Stimulated activated CD4-positive, alpha-beta T cell treated with anti-CD3 and anti-CD28 coated beads, Interleukin-2, amount 100 ng/mL, for 4 hours (primary cell): ENCODE results near the gene PPP1R14B.
"Not testable (repeated sequence)": the region's sequence is repeated elsewhere in the genome, so short reads cannot be mapped to it uniquely, and the experiment has no call there.

Experiments
- DNase-seq: peaks from one replicate; pipeline ENCODE4 v3.0.0-alpha.2; 2020; ENCODE audit warnings: low read depth

Gene PPP1R14B

GRCh38 chr11:64260147-64260708 is 13.5 kb upstream of the PPP1R14B start:
- no peak for DNase-seq

DNA sequence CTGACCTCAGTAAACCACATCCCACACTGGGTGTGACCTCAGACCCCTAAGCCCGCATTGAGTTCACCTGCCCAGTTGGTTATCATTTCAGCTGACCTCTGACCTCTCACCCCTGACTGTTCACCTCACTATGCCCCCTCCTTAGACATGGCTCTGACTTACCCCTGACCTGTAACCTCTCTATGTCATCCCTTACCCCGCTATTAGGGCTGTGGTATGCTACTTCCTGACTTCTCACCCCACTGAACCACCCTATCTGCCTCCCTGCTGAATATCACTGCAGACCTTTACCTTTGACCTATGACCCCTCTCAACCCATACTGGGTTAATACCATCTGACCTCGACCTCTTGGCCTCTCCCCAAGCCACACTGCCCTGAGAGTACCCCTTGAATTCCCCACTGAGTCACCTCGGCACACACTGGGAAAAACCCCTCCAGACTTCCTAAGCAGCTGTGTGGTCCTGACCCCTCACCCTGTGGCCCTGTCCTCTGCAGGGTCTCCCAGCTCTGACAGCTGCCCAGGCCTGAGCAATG is 12.9 kb upstream of the PPP1R14B start:
- DNase-seq: no peak

DNA sequence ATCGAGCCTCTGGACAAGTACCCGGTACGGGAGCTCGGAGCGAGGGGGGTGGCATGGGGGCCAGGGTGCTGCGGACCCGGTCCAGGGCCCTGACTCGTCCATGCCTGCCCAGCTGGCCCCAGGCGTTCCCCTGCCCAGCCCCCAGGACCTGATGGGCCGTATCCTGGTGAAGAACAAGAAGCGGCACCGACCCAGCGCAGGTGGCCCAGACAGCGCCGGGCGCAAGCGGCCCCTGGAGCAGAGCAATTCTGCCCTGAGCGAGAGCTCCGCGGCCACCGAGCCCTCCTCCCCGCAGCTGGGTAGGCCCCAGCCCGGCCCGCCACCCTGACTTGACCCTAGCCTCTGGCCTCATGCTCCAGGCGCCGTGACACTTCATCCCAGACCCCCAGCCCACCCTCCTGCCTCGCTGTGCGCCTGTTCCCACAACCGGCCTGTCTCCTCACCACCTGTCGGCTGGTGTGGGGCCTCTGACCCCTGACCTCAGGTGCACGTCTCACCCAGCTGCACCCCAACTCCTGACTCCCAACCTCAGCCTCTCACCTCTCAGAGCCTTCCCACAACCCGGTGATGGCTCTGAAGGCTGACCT is 12.3 kb upstream of the PPP1R14B start:
- DNase-seq: no peak

DNA sequence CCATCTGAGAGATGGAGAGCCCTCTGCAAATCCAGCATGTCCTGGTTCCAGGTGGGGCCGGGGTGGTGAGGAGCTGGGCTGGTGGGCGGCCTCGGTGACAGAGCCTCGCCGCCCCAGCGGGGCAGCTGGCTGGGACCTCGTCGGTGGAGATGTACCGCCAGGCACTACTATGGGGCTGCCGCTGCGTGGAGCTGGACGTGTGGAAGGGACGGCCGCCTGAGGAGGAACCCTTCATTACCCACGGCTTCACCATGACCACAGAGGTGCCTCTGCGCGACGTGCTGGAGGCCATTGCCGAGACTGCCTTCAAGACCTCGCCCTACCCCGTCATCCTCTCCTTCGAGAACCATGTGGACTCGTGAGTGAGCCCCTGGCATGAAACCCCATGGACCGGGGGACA is 11.6 kb upstream of the PPP1R14B start:
- no peak for DNase-seq

DNA sequence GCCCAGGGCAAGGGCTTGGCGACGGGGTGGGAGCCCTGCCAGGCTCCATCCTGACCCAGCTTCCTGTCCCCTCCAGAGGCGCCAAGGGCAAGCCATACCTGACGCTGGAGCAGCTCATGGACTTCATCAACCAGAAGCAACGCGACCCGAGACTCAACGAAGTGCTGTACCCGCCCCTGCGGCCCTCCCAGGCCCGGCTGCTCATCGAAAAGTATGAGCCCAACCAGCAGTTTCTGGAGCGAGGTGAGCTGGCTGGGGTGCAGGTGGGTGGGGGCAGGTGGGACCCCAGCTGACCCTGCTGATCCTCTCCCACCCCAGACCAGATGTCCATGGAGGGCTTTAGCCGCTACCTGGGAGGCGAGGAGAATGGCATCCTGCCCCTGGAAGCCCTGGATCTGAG is 9.6 kb upstream of the PPP1R14B start:
- no peak for DNase-seq

- no peak for DNase-seq
These were observed 8.7 kb upstream of the PPP1R14B start for GRCh38 chr11:64255135-64256128.

DNA sequence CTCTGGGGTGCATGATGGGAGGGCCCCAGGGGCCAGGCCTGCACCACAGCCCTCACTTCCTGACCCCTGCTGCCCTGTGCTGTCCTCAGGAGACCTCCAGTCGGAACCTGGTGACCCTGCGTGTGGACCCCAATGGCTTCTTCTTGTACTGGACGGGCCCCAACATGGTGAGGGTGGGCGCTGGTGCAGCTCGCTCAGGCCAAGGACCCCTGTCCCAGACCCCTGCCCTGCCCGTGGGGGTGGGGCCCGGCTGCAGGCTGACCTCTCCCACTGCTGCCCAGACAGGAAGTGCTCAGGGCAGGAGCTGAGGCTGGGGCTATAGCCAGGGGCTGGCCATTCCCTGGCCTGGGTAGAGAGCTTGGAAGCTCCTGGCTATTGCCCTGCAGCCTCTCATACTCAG is 7.6 kb upstream of the PPP1R14B start:
- no peak for DNase-seq

DNA sequence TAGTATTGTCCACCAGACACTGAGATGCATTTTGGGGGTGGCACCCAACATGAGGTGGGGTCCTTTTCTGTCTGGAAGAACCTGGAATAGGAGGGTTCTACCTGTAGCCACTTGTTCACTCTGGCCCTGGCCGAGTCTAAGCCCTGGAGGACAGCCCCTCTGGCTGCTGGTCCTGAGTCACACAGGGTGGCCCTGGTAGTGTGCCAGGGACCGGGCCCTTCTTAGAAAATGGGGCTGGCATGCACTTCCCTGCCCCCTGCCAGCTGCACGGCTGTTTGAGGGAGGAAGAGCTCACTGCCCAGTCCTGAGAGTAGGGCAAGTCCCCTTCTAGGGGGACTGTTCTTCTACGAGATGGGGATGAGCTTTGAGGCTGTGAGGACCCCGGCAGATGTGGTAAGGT is 6.7 kb upstream of the PPP1R14B start:
- DNase-seq: no peak

DNA sequence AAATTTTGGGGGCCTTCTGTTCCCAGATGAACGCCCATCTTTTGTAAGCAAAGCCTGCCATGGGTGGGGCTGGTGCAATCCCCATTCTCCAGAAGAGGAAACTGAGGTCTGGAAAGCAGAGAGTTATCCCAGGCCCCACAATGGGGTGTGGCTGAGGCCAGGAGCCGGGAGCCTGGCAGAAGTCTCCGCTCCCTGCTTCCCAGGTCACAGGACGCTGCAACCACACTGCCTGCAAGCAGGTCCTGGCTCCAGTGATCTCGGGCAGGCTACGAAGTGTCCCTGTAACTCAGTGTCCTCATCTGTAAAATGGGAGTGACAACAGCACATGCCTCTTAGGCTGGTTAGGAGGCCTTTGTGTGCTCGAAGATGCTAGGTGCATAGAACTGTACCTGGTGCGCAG is 6.3 kb upstream of the PPP1R14B start:
- DNase-seq: no peak

- DNase-seq: no peak
These were observed 5.5 kb upstream of the PPP1R14B start for GRCh38 chr11:64252003-64252872.

GRCh38 chr11:64251753-64252002 is 4.9 kb upstream of the PPP1R14B start:
- no peak for DNase-seq

DNA sequence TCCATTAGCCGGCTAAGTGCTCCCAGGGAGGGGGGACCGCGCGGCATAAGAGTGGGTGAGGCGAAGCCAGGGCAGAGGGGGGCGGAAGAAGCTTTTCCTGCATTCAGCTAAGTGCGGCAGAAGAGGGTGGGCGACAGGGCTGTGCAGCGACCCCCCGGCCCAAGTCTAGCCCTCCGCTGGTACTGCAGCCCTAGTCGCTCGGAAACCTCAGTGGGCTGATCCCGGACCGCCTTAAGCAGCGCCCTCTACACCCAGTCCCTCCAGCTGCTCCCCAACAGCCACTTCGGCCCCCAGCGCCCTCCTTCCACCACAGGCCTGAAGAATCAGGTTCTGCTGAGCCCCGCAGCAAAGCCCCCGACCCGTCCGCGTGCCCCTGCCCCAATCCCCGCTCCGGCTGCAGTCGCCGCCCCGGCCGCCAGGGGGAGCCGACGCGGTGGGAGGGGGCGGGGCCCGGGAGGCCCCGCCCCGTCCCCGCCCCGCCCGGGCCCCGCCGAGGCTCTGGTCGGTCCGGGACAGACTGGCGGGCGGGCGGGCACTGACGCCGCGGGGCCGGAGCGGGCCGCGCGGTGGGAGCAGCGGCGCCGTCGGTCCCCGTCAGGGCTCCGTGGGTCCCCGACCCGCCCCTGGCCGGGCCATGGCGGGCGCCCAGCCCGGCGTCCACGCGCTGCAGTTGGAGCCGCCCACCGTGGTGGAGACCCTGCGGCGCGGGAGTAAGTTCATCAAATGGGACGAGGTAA is 4.4 kb upstream of the PPP1R14B start, which contains the start of gene PLCB3:
Gene PLCB3, plus strand, starts transcription at position 515 of the 737 bp plus-strand sequence. Its CDS starts 120 bp downstream, at position 635.
- peak; percentile 44 for DNase-seq

DNA sequence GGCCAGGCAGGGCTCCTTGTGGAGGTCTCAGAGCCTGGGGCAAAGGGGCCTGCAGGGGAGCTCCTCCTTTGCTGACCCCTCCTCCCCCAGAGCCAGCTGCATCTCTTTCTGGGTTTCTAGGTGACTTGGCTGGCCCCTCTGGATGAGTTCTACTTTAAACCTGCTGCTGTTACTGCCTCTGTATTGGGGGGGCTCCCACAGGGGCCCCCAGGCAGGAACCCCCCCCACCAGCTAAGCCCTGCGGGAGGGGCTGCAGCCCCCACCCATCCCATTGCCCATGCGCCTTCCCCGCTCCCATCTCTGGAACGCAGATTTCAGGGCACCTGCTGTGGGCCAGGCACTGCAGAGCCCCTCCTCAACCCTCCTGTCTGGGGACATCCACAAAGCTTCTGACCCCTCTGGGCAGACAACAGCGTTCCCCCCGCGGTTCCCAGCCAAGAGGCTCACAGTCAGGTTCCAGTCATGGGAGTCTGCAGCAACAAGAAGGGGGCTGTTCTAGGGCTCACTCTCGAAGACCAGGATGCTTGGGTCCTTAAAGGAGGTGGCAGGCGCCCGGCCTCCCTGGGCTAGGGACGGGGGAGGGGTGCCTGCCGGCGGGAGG is 3.8 kb upstream of the PPP1R14B start:
- no peak for DNase-seq

DNA sequence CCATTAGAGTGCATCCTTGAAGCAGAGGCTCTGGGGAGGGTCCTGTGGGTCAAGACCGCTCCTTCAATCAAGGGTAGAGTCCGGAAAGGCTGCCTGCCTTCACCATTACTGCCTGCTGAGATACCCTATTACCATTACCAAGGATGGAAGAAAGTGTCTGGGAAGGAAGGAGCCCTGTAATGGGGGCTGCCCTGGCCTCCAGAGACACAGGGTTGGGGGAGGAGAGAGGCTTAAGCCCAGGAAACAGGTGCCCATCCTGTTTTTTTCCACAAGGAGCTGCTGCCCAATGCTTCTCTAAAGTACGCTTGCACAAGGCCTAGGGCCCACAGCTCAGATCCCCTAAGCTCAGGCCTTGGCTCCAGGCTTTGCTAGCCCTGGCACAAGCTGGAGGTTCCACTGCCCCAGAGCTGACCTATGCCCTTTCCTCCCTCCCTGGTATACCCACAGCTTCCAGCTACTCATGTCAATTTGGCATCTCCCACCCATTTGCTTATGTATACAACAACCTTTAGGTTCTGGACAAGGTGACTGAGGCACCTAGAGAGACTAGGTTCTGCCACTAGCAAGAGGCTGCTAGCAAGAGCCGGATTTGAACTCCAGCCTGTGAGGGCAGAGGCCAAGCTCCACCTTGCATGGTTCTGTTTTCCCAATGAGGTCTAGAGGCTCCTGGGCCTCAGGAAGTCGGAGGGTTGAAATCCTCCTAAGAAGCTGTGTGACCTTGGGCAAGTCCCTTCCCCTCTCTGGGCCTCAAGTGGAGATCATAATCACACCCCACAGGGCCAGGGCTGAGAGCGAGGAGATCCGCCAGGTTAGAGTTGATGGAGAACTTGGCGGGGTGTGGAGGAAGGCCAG is 3.0 kb upstream of the PPP1R14B start:
- no peak for DNase-seq

GRCh38 chr11:64249038-64249437 is 2.3 kb upstream of the PPP1R14B start:
- DNase-seq: no peak

DNA sequence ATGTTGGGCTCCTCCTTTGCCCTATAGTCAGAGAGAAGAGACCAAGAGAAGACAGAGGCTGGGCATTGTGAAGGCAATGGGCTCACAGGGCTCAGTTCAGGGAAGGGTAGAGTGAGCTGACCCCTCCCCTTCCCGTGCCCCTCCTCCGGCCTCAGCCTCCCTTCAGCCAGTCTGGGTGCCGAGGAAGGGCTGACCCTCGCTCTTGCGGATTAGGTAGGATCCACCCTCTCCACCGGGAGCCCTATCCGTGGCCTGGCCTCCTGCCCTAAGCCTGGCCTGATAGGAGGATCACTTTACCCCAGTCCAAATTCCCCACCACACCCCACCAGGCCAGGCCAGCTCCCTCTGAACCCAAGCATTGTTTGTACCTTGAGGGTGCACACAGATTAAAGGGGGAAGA is 1.8 kb upstream of the PPP1R14B start:
- DNase-seq: no peak

DNA sequence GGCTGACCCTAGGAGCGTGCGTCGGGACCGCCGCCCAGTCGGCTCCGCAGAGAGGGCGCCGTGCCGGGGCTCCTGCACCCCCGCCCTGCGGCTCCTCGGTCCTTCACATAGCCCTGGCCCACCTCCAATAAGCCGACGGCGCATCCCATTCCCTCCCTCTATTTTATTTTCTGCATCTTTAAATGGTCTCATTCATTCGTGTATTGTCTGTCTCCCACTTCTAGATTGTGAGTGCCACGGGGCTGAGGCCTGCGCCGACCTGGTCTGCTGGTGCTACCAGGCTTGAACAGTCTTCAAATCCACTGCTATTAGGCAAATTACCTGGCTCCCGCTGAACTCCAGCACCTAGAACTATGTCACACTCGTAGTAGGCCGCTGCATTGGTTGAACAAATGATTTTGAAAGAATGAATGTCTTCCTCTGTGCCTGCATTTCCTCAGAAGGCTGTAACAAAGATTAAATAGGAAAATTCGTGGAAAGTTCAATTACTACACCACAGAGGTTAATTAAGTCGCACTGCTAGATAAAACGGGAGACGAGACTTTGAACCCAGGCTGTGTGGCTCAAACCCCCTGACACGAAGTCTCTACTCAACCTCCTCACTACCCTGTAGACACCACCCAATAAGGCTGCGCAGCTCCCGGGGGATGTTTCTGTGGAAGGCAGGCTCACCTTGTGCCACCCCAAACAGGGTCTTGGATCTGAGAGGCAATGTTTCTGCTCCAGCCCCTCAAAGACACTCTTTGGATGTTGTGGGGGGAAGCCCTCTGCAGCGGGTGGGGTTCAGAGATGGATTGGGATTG is 1.2 kb upstream of the PPP1R14B start:
- no peak for DNase-seq

DNA sequence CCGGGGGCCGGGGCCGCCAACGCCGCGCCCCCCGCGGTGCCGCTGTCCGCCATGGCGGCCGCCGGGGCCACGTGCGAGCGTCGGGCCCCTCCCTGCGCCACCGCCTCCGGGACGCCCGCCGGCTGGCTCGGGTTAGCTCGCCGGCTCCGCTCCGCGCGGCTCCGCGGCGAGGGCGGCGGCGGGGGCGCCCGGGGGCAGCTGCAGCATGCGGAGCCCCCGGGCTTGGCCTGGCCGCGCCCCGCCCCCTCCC is 197 bp downstream of the PPP1R14B start:
- DNase-seq: not testable (repeated sequence)
